Hepatocyte (in vitro differentiated cells): ENCODE measurements around the gene XPO4.

Source experiments
- EZH2 ChIP-seq: fragments of 200-600 bp; sonication (generic); IDR thresholded peaks from 2 replicates; pipeline ENCODE4 v1.6.1; 2016; ENCODE audit warnings: antibody characterized with exemption, mild to moderate bottlenecking, borderline replicate concordance
- EZH2phosphoT487 ChIP-seq: fragments of 200-600 bp; sonication (generic); IDR thresholded peaks from one replicate; pipeline ENCODE4 v1.6.1; 2018; ENCODE audit warnings: antibody characterized with exemption, mild to moderate bottlenecking, low read depth, moderate library complexity; ENCODE audit not compliant: unreplicated experiment, severe bottlenecking
- TF ChIP-seq, protein P1 (sequence below): fragments of 200-600 bp; sonication (generic); IDR thresholded peaks from 2 replicates; pipeline ENCODE4 v1.5.1; 2016; ENCODE audit warnings: antibody characterized with exemption, mild to moderate bottlenecking; ENCODE audit not compliant: poor library complexity

DNA sequence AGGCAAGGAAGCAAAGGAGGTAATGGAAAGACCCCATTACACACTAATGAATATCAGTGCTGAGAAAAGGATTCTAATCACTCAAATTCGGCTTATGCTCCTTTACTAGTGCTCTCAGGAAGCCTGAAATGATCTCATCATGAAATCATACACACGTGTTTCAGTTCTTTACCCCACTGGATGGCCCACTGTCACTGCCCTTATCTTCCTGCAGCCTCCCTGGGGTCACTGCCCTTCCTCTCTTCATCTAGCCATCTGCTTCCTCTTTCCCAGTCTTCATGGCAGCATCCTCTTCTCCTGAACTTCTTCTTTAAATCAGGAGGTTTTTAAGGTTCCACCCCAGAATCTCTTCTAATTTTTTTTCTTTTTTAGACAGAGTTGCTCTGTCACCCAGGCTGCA, 100.8 kb downstream of the XPO4 start:
- TF ChIP-seq, protein P1, sequence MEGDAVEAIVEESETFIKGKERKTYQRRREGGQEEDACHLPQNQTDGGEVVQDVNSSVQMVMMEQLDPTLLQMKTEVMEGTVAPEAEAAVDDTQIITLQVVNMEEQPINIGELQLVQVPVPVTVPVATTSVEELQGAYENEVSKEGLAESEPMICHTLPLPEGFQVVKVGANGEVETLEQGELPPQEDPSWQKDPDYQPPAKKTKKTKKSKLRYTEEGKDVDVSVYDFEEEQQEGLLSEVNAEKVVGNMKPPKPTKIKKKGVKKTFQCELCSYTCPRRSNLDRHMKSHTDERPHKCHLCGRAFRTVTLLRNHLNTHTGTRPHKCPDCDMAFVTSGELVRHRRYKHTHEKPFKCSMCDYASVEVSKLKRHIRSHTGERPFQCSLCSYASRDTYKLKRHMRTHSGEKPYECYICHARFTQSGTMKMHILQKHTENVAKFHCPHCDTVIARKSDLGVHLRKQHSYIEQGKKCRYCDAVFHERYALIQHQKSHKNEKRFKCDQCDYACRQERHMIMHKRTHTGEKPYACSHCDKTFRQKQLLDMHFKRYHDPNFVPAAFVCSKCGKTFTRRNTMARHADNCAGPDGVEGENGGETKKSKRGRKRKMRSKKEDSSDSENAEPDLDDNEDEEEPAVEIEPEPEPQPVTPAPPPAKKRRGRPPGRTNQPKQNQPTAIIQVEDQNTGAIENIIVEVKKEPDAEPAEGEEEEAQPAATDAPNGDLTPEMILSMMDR, result no peak
- no peak for TF ChIP-seq EZH2
- TF ChIP-seq EZH2phosphoT487, result no peak
